ENCODE measurements around the gene NHS. TPM values are rescaled to one million over a fixed set of nuclear protein-coding genes. Genes with fewer than 3 reads are reported as not detected.

NHS gene
- total and polyA plus RNA-seq, 2 of the 13 experiments (the other 11 are each of a cell fraction or from before 2014, with no cell fraction given) = 0.02 TPM; not detected in 1

DNA sequence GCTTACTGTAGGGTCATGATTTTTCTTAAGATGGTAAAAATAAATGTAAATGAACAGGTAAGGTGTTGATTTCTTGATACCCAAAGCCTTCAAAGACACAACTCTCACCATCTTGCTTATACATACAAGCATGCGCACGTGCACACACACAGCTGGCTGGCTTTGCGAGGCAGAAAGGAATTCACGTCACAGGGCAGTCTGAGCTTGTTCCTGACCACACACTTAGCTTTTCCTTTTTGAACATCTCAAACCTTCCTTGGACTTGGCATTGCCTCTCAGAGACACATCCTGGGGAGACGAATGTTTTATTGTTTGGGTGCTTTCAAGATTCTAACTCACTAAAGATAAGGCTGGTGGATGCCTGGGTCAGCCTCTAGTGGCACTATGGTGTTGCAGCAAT, 175.0 kb downstream of the NHS start (continued):
- TF ChIP-seq, protein P1, sequence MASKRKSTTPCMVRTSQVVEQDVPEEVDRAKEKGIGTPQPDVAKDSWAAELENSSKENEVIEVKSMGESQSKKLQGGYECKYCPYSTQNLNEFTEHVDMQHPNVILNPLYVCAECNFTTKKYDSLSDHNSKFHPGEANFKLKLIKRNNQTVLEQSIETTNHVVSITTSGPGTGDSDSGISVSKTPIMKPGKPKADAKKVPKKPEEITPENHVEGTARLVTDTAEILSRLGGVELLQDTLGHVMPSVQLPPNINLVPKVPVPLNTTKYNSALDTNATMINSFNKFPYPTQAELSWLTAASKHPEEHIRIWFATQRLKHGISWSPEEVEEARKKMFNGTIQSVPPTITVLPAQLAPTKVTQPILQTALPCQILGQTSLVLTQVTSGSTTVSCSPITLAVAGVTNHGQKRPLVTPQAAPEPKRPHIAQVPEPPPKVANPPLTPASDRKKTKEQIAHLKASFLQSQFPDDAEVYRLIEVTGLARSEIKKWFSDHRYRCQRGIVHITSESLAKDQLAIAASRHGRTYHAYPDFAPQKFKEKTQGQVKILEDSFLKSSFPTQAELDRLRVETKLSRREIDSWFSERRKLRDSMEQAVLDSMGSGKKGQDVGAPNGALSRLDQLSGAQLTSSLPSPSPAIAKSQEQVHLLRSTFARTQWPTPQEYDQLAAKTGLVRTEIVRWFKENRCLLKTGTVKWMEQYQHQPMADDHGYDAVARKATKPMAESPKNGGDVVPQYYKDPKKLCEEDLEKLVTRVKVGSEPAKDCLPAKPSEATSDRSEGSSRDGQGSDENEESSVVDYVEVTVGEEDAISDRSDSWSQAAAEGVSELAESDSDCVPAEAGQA (IDR thresholded peaks at IDR 0.05; ENCODE audit: low read depth) = no peak
- TF ChIP-seq, protein P1 (CRISPR knock-in tag; IDR thresholded peaks at IDR 0.05; ENCODE audit: borderline replicate concordance) = no peak
- TF ChIP-seq FOXK1 (CRISPR knock-in tag; IDR thresholded peaks at IDR 0.05; ENCODE audit: borderline replicate concordance, low read depth) = no peak

DNA sequence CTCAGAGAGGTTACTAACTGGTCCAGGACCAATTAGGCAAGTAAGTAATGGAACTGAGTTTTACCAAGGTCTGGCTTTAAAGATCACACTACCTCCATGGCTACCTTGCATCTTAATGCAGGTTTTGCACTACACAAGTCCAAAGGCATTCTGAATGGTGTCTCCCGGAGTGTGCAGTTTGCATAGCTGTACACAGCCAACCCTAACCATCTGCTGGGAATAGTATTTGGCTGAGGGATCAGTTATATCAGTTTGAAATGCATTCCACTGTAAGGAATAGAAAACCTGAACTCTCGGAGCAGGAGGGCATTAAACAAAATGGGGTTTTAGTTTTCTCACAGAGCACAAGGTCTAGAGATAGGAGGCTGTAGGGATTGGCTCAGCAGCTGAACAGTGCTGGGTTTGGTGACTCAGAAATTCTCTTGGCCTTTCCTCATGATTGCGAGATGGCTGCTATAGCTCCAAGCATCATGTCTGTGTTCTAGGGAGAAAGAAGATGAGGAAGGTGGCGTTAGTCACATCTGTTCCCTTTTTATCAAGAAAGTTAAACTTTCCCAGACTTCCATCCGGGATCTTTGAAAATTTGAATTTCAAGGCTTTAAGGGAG, 177.1 kb downstream of the NHS start:
- no peaks in the 10 kb centered on the region for H3K79me2 ChIP-seq (ENCODE audit: insufficient read depth, low read length)
- H3K4me1 ChIP-seq (ENCODE audit: insufficient read depth, low read length) = no peaks in the 10 kb centered on the region
- FAIRE-seq = no peak
- no peaks in the 10 kb centered on the region for H3K27me3 ChIP-seq (ENCODE audit: control insufficient read depth in 1 of 2, insufficient read depth in 2 of 2, low read length in 2 of 2)
- ChIA-PET CTCF (ENCODE audit: low intra/inter-chr PET ratio, low total read pairs) (no interaction called here), POLR2A (no interaction called here)
- 36% methylated on average over 4 of the region's 5 CpGs for WGBS (ENCODE audit: low lambda C conversion rate)
- H2AFZ ChIP-seq (ENCODE audit: low read length) = no peak overlapping the region
- H3K27ac ChIP-seq (ENCODE audit: extremely low read length, insufficient read depth, low read length) = no peak overlapping the region
- ATAC-seq = no peak
- no peaks in the 10 kb centered on the region for H3K9me3 ChIP-seq (ENCODE audit: low read length)
- H3K36me3 ChIP-seq (replicated peaks in 1 of 2; ENCODE audit: control insufficient read depth in 1 of 2, insufficient read depth in 2 of 2, low read length in 2 of 2) = no peaks in the 10 kb centered on the region
- TF ChIP-seq HIVEP1 (CRISPR knock-in tag; IDR thresholded peaks at IDR 0.05) = no peak
- no peak for TF ChIP-seq JUNB (CRISPR knock-in tag; IDR thresholded peaks at IDR 0.05; ENCODE audit: borderline replicate concordance)
- no peak for TF ChIP-seq ZNF598 (CRISPR knock-in tag; IDR thresholded peaks at IDR 0.05; ENCODE audit: borderline replicate concordance)
- no peak for TF ChIP-seq ELF1 (CRISPR knock-in tag; IDR thresholded peaks at IDR 0.05)
- no peak for TF ChIP-seq ZNF484 (CRISPR knock-in tag; IDR thresholded peaks at IDR 0.05; ENCODE audit: borderline replicate concordance, low read depth)
- no peak for TF ChIP-seq ZNF737 (CRISPR knock-in tag; IDR thresholded peaks at IDR 0.05; ENCODE audit: borderline replicate concordance)
- no peak for TF ChIP-seq ZNF557 (CRISPR knock-in tag; IDR thresholded peaks at IDR 0.05)
- TF ChIP-seq ZKSCAN1 (IDR thresholded peaks at IDR 0.05; ENCODE audit: low read length) = no peak
- no peak for TF ChIP-seq POLR2G (IDR thresholded peaks at IDR 0.05; ENCODE audit: low read depth, low read length)
- no peak for TF ChIP-seq CHCHD3 (CRISPR knock-in tag; IDR thresholded peaks at IDR 0.05)
- no peaks in the 10 kb centered on the region for H4K20me1 ChIP-seq (ENCODE audit: insufficient read depth, low read length)
- no peak overlapping the region for H3K4me3 ChIP-seq (replicated peaks in 1 of 3; ENCODE audit: insufficient read depth in 1 of 3, low read depth in 2 of 3, low read length in 3 of 3)
- DNase-seq (ENCODE audit: low spot score) = no peak
- intact Hi-C loops (cut with micrococcal nuclease; ENCODE audit: unreplicated experiment) (no loop called here), in situ Hi-C loops (cut with HindIII; ENCODE audit: extremely low pct_ligation_motif_present, low pct_unique_long_range_greater_than_20kb) (no loop called here)
- no peak overlapping the region for H3K4me2 ChIP-seq (ENCODE audit: low read depth, low read length)
- no peak overlapping the region for H3K9ac ChIP-seq (ENCODE audit: insufficient read depth, low read depth, low read length)
- no TSS peak for BruUV-seq (replicated peaks)
